Fibroblast of mammary gland (primary cell): ENCODE results near the gene HAGH.

Experiments used
- DNase-seq: peaks from one replicate; pipeline ENCODE4 v3.0.0-alpha.2; 2010; ENCODE audit warnings: low read depth
- H3K4me3 ChIP-seq: 2 replicates; pipeline ENCODE4 v1.5.1; 2011; ENCODE audit warnings: low read depth, mild to moderate bottlenecking, low read length, moderate library complexity; ENCODE audit not compliant: control insufficient read depth
- TF ChIP-seq, protein P1 (sequence below): conservative IDR thresholded peaks from 2 replicates; pipeline ENCODE4 v1.5.1; 2011; ENCODE audit warnings: low read depth, low read length, inconsistent platforms; ENCODE audit not compliant: control insufficient read depth, insufficient read depth

The HAGH gene

DNA sequence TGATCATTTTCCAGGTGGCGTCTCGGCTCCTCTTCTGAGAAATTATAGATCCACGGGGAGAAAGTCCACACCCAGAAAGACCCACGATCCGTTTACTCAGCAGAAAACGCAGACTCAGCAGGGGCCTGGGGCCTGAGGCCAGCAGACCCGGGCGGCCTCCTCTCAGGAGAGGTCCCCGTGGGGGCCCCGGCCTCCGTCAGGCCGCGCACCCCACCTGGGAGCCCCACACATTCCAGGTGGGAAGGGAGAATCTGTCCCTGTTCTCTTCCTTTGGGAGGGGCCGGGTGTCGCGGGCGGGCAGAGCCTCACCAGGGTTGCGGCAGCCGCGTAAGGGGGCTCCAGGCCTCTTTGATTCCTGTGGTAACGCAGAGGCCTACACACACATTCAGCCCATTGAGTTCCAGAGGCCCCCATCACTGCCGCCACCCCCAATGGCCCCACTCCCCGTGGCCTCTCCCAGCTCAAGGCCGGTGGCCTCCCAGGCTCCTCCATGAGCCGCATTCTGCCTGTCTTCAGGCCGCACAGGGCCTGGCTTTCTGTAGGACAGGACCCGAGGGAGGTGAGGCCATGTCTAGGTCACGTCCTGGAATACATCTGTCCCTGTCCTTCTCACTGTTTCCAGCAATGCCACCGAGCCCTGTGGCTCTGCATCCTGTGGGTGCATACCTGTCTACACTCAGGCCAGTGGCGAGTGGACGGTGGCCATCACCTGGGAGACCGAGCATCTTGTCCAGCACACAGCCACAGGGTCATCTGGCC, 31.5 kb downstream of the HAGH start:
- no peak for DNase-seq
- H3K4me3 ChIP-seq = no peak overlapping the region
- TF ChIP-seq, protein P1, sequence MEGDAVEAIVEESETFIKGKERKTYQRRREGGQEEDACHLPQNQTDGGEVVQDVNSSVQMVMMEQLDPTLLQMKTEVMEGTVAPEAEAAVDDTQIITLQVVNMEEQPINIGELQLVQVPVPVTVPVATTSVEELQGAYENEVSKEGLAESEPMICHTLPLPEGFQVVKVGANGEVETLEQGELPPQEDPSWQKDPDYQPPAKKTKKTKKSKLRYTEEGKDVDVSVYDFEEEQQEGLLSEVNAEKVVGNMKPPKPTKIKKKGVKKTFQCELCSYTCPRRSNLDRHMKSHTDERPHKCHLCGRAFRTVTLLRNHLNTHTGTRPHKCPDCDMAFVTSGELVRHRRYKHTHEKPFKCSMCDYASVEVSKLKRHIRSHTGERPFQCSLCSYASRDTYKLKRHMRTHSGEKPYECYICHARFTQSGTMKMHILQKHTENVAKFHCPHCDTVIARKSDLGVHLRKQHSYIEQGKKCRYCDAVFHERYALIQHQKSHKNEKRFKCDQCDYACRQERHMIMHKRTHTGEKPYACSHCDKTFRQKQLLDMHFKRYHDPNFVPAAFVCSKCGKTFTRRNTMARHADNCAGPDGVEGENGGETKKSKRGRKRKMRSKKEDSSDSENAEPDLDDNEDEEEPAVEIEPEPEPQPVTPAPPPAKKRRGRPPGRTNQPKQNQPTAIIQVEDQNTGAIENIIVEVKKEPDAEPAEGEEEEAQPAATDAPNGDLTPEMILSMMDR = no peak

- no peak overlapping the region for H3K4me3 ChIP-seq
- no peak for DNase-seq
- TF ChIP-seq, protein P1 = no peak
Observed at GRCh38 chr16:1794221-1794871, 32.3 kb downstream of the HAGH start.

GRCh38 chr16:1793578-1794220, 32.9 kb downstream of the HAGH start, which contains the start of gene IGFALS:
Gene IGFALS, minus strand, starts transcription at chr16:1793705. Its CDS starts 53 bp downstream, at chr16:1793652.
- H3K4me3 ChIP-seq = no peak within 1 kb of the TSS
- TF ChIP-seq, protein P1 = no peak
- DNase-seq = no peak

DNA sequence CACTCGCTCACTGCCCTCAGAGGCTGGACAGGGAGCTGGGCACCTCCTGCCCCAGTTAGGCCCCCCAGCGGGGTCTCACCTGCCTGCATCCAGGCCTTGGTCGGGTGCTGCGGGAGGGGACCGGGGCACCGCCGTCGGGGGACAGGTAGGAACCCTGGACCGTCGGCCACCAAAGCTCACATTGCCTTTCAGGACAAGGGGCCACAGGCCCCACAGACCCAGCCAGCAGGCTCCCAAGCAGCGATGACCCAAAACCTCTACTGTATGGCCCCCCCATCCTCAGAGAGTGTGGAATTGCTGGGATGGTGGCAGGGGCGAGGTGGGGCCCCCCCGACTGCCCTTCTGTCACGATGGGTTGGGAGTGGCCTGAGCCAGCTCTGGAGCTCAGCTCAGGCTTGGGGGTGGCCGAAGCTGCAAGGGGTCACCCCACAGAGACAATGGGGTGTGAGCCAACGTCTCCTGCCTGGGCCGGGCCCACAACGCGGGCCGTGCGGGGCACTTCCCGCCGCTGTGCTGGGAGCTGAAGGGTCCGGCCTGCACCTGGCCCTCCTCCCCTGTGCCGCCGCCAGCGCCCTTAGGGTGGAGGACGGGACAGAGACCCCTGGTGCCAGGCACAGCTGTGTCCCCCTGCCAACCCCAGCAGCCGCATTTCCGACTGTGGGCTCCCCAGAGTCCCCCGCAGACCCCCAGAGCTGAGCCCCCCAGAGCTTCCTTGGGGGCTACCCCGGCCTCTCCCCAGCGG, 33.6 kb downstream of the HAGH start:
- TF ChIP-seq, protein P1 = no peak
- no peak for DNase-seq
- H3K4me3 ChIP-seq = no peak overlapping the region

DNA sequence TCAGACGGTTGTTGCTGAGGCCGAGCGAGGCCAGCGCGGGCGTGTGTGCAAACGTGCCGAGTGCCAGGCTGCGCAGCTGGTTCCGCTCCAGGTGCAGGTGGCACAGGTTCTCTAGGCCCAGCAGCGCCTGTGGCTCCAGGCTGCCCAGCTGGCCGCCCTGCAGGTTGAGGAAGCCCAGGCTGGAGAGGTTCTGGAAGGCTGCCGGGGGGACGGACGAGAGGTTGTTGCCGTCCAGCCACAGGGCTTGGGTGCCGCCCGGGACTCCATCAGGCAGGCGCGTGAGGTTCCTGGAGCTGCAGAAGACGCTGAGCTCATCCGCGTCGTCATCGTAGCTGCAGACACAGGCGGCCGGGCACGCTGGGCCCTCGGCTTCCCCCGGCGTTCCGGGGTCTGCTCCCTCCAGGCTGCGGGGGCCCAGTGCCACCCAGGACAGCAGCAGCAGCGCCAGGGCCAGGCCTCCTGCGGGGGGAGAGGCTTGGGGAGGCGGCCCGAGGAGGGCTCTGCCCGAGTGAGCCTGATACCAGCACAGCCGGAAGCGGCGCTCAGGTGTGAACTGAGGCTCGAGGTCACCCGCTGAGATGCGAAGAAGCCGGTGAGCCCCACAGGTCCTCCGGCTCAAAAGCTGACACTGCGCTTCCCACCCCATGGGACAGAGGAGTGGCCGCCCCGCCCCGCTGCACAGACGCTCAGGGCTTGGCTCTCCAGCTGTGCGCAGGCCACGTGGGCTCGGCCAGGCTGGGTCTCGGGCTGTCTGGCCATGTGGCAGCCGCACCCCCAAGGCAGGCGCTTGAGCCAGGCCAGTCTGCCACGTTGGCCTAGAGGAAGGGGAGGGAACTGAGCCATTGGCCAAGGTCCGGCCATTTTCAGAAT, 34.4 kb downstream of the HAGH start:
- no peak overlapping the region for H3K4me3 ChIP-seq
- DNase-seq = no peak
- TF ChIP-seq, protein P1 = no peak
